Ishikawa (cell line): Measurements from ENCODE around the gene SPTSSB.

Experiments used
- FOXM1 ChIP-seq: IDR thresholded peaks from 2 replicates; pipeline ENCODE4 v1.6.1; 2012; ENCODE audit warnings: low read depth, borderline replicate concordance
- MAX ChIP-seq: IDR thresholded peaks from 2 replicates; pipeline ENCODE4 v1.6.1; 2012
- RAD21 ChIP-seq: IDR thresholded peaks from 2 replicates; pipeline ENCODE4 v1.6.1; 2012; ENCODE audit warnings: low read depth
- REST ChIP-seq: IDR thresholded peaks from 2 replicates; pipeline ENCODE4 v1.6.1; 2012; ENCODE audit warnings: low read depth, mild to moderate bottlenecking
- TAF1 ChIP-seq: IDR thresholded peaks from 2 replicates; pipeline ENCODE4 v1.6.1; 2012; ENCODE audit warnings: low read depth, mild to moderate bottlenecking
- USF1 ChIP-seq: IDR thresholded peaks from 2 replicates; pipeline ENCODE4 v1.6.1; 2012
- YY1 ChIP-seq: IDR thresholded peaks from 2 replicates; pipeline ENCODE4 v1.6.1; 2012; ENCODE audit warnings: low read depth

- TF ChIP-seq FOXM1 (no peak), TAF1 (no peak), MAX (no peak), YY1 (no peak), RAD21 (no peak), USF1 (no peak), REST (no peak)
These were observed 38.5 kb upstream of the SPTSSB start for GRCh38 chr3:161409858-161410257.
